Measurements from ENCODE around the gene SULT4A1. TPM values are rescaled to one million over a fixed set of nuclear protein-coding genes. Genes with fewer than 3 reads are reported as not detected.

SULT4A1 gene
- total and polyA plus RNA-seq, 10 of the 15 experiments (the other 5 are each of a cell fraction or from before 2014, with no cell fraction given) = not detected

GRCh38 chr22:43820651-43821305 is 41.5 kb downstream of the SULT4A1 start:
- no peak overlapping the region for H3K4me2 ChIP-seq (ENCODE audit: control insufficient read depth, insufficient read depth)
- H2AFZ ChIP-seq (ENCODE audit: control insufficient read depth, low read depth, low read length) = no peak overlapping the region
- no peak overlapping the region for H3K27ac ChIP-seq (ENCODE audit: control insufficient read depth, insufficient read depth)
- H3K4me3 ChIP-seq = no peak overlapping the region
- H3K9ac ChIP-seq (ENCODE audit: control insufficient read depth, insufficient read depth, low read length) = no peak overlapping the region
- CTCF ChIA-PET = no interaction called here
- H3K36me3 ChIP-seq (ENCODE audit: control insufficient read depth in 2 of 2, insufficient read depth in 2 of 2, low read length in 1 of 2) = no peaks in the 10 kb centered on the region
- H3K27me3 ChIP-seq (replicated peaks in 1 of 2; ENCODE audit: control insufficient read depth in 2 of 2, insufficient read depth in 2 of 2, low read length in 1 of 2) = no peaks in the 10 kb centered on the region; a peak in 1 of 4 replicates
- FAIRE-seq (no peak), ATAC-seq (no peak), DNase-seq (ENCODE audit: low read depth, low spot score) (no peak)
- TF ChIP-seq POLR2AphosphoS5 (IDR thresholded peaks at IDR 0.05; ENCODE audit: low read length) = no peak
- no peak for TF ChIP-seq ZNF687 (IDR thresholded peaks at IDR 0.05)
- TF ChIP-seq CHD1 (IDR thresholded peaks at IDR 0.05; ENCODE audit: low read depth, low read length) = no peak
- no peak for TF ChIP-seq SIN3A (IDR thresholded peaks at IDR 0.05; ENCODE audit: low read depth, low read length)
- TF ChIP-seq BACH1 (IDR thresholded peaks at IDR 0.05; ENCODE audit: borderline replicate concordance) = no peak
- TF ChIP-seq ASH2L (IDR thresholded peaks at IDR 0.05; ENCODE audit: borderline replicate concordance, low read depth) = no peak
- no peak for TF ChIP-seq SP1 (IDR thresholded peaks at IDR 0.05; ENCODE audit: low read depth, low read length)
- no peak for TF ChIP-seq CHD2 (IDR thresholded peaks at IDR 0.05; ENCODE audit: borderline replicate concordance, low read depth, low read length)
- TF ChIP-seq GATAD2B (conservative IDR thresholded peaks at IDR 0.05; ENCODE audit: low read depth) = no peak
- TF ChIP-seq JUND (IDR thresholded peaks at IDR 0.05; ENCODE audit: low read depth, low read length) = no peak
- WGBS (ENCODE audit: insufficient coverage, insufficient replicate concordance, low lambda C conversion rate, missing lambda C conversion rate) = 45% methylated on average over 18 of the region's 18 CpGs
- H3K79me2 ChIP-seq (ENCODE audit: control insufficient read depth, insufficient read depth, low read length) = no peaks in the 10 kb centered on the region
- in situ Hi-C loops (cut with MboI) = loop anchor here (10.0 kb wide), 1 partner anchor 426 kb away; no protein-coding TSS in a partner anchor
- no peaks in the 10 kb centered on the region for H3K9me3 ChIP-seq (replicated peaks; ENCODE audit: control insufficient read depth, insufficient read depth, low read length)
- POLR2A ChIA-PET = no interaction called here
- intact Hi-C loops (cut with micrococcal nuclease; ENCODE audit: unreplicated experiment) = no loop called here
- no TSS peak for BruUV-seq (replicated peaks)
- no peaks in the 10 kb centered on the region for H3K4me1 ChIP-seq (ENCODE audit: control insufficient read depth, insufficient read depth, low read length)
- SMC1A ChIA-PET (ENCODE audit: uncharacterized antibody, unreplicated experiment) = no interaction called here
- RAD21 ChIA-PET (ENCODE audit: unreplicated experiment) = interaction anchor here (1.1 kb wide), 1 partner anchor 9 kb away, joined by 3 read pairs; the partner anchor contains the start of gene EFCAB6
- H4K20me1 ChIP-seq (ENCODE audit: control insufficient read depth, insufficient read depth) = no peaks in the 10 kb centered on the region

Data from GM12878 (cell line).